Thyroid gland (tissue), 4 donors: ENCODE data around the gene IL17D.

Experiments
- CTCF ChIP-seq, 6 experiments: fragments of 200-600 bp in 3 of 6; fragments of 450-650 bp in 3 of 6; sonication (generic) in 3 of 6; IDR thresholded peaks; one replicate each; pipeline ENCODE4 v1.5.1; 2016 to 2019; ENCODE audit warnings: antibody characterized with exemption in 6 of 6, mild to moderate bottlenecking in 2 of 6, inconsistent platforms in 1 of 6, moderate library complexity in 1 of 6
- POLR2A ChIP-seq, 2 donors: fragments of 450-650 bp; IDR thresholded peaks; one replicate each; pipeline ENCODE4 v1.6.1; 2017; ENCODE audit warnings: antibody characterized with exemption in 2 of 2, mild to moderate bottlenecking in 2 of 2, moderate library complexity in 1 of 2

DNA sequence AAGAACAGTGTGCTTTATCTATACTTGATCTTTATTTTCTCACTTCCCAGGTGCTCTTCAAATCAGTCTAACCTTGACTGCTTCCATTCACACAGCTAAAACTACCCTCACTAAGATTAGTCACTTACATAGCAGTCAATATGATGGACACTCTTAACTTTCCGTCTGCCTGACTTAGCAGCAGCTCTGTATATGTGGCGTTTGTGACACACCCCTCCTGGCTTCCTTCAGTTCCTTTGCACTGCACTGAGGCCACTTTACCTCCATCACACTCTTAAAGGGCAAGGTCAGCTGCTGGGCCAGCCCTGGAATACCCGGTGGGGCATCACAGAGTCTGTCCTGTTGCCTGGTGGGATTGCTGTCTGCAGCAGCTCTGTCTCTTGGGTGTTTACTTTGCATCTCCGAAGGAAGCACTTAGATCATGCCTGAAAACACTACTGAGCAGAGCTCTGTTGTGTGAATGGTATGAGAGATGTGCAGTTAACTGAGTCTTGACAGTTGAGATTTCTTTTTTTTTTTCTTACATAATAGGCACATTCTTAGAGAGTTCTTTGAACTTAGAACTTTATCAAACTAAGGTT lies 35.6 kb upstream of the IL17D start:
- no peak for TF ChIP-seq CTCF (IDR thresholded peaks at IDR 0.05)
- TF ChIP-seq POLR2A (IDR thresholded peaks at IDR 0.05), result no peak
